Measurements from ENCODE around the gene MRPL37.

GRCh38 chr1:54257346-54257620 lies 57.3 kb downstream of the MRPL37 start:
- no peak for TF ChIP-seq CTCF (IDR thresholded peaks at IDR 0.05; ENCODE audit: low read depth, low read length)
- no peak for TF ChIP-seq POLR2A (IDR thresholded peaks at IDR 0.05; ENCODE audit: extremely low read depth, insufficient read length)

Data from NB4 (cell line).